NCI-H2196 treated with DMSO at 0.1 percent for 48 hours (cell line): ENCODE measurements around the gene IFIH1.

Source experiments
- DNase-seq: peaks from one replicate; lab custom pipeline; 2025; ENCODE audit not compliant: unreplicated experiment; lab: John Stamatoyannopoulos, UW

IFIH1 gene

GRCh38 chr2:162312853-162313252, 5.6 kb downstream of the IFIH1 start:
- DNase-seq: no peak

- no peak for DNase-seq
Observed at GRCh38 chr2:162308747-162309503, 9.6 kb downstream of the IFIH1 start.

DNA sequence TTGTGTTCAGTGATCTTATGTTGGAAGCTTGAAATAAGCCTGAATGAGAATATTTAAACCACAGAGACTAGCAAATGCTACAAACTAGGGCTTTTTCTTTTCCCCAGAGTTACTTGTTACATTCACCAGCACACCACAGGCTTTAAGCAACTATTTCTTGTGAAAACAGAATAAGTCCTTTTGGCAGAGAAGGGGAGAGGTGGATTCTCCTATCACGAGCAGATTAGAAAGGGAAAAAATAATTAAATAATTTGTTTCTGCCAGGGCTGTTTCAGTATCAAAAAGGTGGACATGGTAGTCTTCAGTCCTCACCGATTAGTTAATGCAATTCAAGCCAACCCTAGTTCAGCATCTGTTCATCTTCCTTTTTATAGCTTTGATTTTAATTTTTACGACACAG, 12.6 kb downstream of the IFIH1 start:
- no peak for DNase-seq

DNA sequence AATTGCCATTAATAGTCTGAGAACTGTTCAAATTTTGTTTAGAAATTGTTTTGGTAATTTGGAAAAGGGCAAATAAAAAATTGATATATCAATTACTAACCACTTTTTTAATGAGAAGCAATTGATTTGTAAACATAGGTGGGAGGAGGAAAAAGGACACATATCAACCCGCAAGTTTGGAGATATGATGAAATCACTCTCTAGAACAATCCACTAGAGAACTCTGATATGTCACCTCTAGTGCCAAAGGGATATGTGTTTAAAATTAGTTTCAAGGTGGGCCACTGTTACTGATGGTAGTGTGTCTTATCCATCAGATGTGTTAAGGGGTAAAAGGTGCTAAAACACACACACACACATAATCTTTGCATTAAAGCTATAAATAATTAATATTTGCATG, 16.6 kb downstream of the IFIH1 start:
- DNase-seq: no peak

GRCh38 chr2:162301151-162301804, 17.2 kb downstream of the IFIH1 start:
- peak; percentile 48 for DNase-seq

GRCh38 chr2:162300266-162300665, 18.2 kb downstream of the IFIH1 start:
- DNase-seq: no peak

DNA sequence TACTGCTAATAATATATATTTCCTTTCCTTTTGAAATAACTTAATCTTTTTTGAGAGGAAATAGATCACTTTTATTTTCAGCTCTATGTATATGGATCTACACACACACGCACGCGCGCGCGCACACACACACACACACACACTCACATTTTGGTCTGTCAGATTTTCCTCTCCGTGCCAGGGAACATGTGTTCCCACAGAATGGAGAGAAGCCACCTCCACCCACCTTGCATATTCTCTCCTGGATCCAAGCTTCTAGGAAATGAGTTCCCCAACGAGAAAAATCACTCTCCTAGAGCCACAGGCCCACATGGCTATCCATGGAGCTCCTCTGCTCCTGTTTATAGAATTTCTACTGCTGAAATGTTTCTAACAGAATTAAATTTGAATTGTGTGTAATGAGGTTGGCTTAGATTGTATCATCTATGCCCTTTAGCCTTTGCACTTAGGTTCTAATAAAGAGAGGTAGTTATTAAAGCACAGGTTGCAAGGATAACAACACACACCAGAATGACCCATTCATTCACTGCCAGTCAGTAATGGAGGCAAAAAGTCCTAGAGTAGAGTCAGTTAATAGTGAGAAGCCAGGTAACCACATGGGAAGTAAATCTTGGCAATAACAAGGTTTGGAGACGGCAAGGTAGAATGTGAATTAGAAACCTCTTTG, 19.7 kb downstream of the IFIH1 start:
- DNase-seq: no peak

GRCh38 chr2:162297925-162298552, 20.4 kb downstream of the IFIH1 start:
- DNase-seq: peak; percentile 19

DNA sequence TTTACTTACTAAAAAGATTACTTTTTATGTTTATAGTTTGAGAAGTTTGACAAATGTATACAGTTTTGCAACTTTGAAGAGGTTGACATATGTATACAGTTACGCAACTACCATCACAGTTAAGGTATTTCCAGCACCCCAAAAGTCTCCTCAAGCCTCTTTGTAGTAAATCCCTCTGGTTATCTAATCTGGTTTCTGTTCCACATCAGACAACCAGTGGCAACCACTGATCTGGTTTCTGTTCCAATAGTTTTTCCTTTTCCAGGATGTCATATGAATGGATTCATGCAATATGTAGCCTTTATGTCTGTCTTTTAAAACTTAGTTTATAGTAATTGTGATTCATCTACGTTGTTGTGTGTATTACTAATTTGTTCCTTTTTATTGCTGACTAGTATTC, 23.5 kb downstream of the IFIH1 start:
- DNase-seq: no peak

DNA sequence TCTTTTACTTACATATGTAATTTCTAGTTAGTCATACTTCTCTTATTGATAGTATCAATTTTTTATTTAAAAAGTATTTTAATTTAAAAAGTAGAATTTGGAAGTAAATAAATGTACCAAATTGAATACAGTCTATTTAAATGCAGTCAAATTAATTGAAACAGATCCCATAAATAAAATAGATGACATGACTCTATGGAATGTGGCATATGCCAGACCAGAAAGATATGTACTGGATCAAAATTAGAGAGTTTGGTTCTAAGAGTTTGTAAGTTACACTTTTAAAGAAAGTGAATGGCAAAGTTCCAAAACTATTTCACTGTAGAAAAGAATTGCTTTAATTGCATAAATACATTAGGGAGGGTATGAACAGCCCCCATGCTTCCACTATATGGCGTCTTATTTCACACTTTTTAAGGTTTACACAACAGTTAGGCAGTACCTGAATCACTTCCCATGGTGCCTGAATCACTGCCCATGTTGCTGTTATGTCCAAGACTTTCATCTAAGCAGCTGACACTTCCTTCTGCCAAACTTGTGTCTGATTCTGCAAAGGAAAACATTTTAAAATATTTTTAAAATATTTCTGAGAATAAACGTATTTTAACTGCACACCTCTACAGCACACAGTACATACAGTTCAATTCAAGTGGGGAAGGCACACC, 25.2 kb downstream of the IFIH1 start:
- no peak for DNase-seq

- no peak for DNase-seq
Observed at GRCh38 chr2:162291748-162292147, 26.7 kb downstream of the IFIH1 start.

DNA sequence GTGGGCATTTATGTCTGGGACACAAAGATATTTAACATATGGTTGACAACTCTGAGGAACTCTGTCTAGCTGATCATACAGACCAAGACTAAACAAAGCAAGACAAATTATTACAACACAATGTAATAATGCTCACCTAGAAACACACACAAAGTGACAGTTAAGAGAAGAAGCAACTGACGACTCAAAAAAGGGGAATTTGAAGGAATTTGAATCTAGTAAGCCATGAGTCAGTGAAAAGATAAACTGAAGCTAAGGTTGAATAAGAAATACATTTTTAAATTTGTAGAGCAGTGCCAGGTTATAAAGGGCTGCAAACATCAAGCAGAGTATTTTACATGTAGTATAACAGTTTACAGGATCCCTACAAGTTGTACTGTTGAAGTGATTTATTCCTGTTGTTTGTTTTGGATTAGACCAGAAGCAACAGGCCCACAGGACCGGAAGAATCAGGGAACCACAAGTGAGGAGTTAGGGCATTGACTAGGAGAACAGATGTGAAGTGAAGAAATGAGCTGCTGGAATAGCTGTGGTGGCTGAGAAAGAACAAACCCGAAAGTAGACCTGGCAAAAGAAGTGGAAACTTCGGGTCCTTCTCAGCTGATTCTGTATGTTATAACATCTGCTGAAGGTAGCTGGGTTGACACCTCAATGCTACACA, 35.6 kb downstream of the IFIH1 start:
- DNase-seq: no peak

DNA sequence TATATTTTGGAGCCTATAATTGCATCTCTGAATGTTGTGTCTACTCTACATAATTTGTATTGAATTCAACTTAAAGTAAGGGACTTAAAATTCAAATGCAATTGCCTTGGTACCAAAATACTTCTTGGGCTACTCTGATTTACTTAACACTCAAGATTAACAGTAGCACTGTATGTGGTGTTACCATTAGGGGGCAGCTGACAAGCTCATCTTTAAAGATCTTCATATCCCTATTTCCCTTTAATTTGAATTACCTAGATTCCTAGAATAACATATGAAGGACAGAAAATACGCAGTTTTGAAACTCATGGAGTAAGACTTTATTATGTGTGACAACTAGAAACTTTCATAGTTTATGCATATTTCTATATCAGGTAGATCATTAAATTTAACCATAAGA, 37.8 kb downstream of the IFIH1 start:
- DNase-seq: no peak

DNA sequence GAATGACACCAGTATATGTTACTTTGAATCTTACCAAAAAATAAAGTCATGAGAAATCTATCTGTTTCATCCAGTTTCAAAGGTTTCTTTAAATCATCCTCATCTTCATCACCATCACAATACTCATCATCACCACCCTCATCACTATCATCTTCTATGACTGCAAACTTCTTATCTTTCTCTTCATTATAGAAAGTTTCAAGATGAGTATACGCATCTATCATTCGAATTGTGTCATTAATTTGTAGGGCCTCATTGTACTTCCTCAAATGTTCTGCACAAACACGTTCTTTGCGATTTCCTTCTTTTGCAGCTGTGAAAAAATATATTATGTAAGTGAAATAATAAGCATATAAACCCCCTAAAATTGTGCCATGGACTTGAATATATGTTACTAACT, 41.1 kb downstream of the IFIH1 start:
- DNase-seq: no peak

DNA sequence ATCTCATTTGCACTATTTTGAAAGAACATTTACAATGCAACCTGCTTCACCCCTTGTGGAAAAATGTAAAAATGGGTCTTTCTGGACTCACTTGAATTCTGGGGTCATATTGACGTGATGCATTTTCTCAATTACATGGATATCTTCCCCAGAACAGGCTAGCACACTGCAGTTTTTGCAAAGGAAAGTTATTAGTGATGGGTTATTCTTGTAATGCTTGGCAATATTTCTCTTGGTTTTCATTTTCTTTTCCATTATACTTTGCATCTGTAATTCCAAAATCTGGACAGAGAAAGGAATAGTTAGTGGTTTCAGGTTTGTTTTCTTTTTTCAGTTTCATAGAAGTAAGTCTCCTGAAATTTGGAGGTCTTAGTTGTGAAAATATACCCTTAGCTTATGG, 50.5 kb downstream of the IFIH1 start:
- no peak for DNase-seq

GRCh38 chr2:162267496-162267895, 51.0 kb downstream of the IFIH1 start:
- DNase-seq: no peak

- no peak for DNase-seq
Observed at GRCh38 chr2:162266460-162266760, 52.1 kb downstream of the IFIH1 start.

DNA sequence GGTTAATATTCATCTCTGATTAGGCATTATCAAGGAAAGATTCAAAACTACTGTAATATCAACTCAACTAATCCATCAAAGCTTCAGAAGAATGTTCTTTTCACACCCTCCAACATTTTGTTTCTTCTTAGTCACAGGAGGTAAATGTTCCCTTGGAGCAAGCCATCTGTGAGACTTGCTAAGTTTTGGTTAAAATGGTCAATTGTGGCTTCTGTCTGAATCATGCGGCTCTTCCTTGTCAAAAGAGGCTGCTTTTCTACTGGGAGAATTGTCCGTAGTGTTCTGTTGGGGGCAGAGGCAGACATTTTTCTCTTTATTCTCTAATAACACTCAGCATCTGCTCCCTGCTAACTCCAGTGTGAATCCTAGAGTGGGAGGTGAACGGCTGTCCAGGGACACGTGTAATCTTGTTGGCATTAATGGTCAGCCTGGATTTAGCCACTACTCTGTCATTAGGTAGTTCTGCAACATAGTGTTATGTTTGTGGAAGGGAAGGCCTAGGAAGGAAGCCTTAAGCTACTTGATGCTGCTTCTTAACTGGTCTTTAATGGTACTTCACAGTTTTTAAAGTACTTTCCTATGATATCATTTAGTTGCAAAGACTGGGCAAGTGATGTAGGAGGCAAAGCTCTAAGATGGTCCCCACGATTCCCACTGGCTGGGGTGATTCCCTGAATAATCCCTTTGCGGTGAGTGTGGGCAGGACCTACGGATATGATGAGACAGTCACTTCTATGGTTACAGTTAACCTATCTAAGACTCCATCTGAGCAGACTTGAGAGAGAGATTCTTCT, 52.6 kb downstream of the IFIH1 start:
- no peak for DNase-seq

- DNase-seq: no peak
Observed at GRCh38 chr2:162261032-162261945, 57.2 kb downstream of the IFIH1 start.
